Effector CD8-positive, alpha-beta T cell (primary cell): Measurements from ENCODE around the gene PDZD4.
A peak's percentile ranks its signal among the peaks of the same experiment; 100 is the strongest.

Experiments used
- DNase-seq: peaks from one replicate; lab custom pipeline; 2025; lab: John Stamatoyannopoulos, UW

Gene PDZD4

GRCh38 chrX:153812220-153812619 is 18.1 kb downstream of the PDZD4 start:
- no peak for DNase-seq

GRCh38 chrX:153807976-153808375 is 22.4 kb downstream of the PDZD4 start:
- no peak for DNase-seq

GRCh38 chrX:153806999-153807575 is 23.3 kb downstream of the PDZD4 start:
- DNase-seq = no peak

GRCh38 chrX:153805436-153805835 is 24.9 kb downstream of the PDZD4 start:
- DNase-seq = no peak

GRCh38 chrX:153804621-153805020 is 25.7 kb downstream of the PDZD4 start:
- DNase-seq = no peak

GRCh38 chrX:153804100-153804595 is 26.2 kb downstream of the PDZD4 start:
- DNase-seq = no peak

GRCh38 chrX:153803211-153804099 is 26.9 kb downstream of the PDZD4 start:
- DNase-seq = no peak

- DNase-seq = no peak
Observed at GRCh38 chrX:153802513-153803045, 27.8 kb downstream of the PDZD4 start.

- DNase-seq = no peak
Observed at GRCh38 chrX:153801669-153802068, 28.7 kb downstream of the PDZD4 start.

GRCh38 chrX:153800746-153801145 is 29.6 kb downstream of the PDZD4 start:
- no peak for DNase-seq

GRCh38 chrX:153800177-153800722 is 30.1 kb downstream of the PDZD4 start:
- DNase-seq = no peak

GRCh38 chrX:153799326-153799725 is 31.0 kb downstream of the PDZD4 start:
- no peak for DNase-seq

GRCh38 chrX:153797415-153798015 is 32.8 kb downstream of the PDZD4 start:
- no peak for DNase-seq

GRCh38 chrX:153794897-153795816 is 35.2 kb downstream of the PDZD4 start:
- DNase-seq = no peak

- peak; percentile 90 for DNase-seq
Observed at GRCh38 chrX:153794018-153794896, 36.1 kb downstream of the PDZD4 start, which contains the start of the genes IDH3G and SSR4. Gene IDH3G (minus strand): TSS chrX:153794375. CDS start chrX:153794326, 49 bp downstream. Gene SSR4 (plus strand): TSS chrX:153794668. CDS start chrX:153794688, 20 bp downstream.

- DNase-seq = no peak
Observed at GRCh38 chrX:153793291-153793690, 37.1 kb downstream of the PDZD4 start.

- no peak for DNase-seq
Observed at GRCh38 chrX:153792368-153792767, 38.0 kb downstream of the PDZD4 start.

- DNase-seq = no peak
Observed at GRCh38 chrX:153791104-153791852, 39.1 kb downstream of the PDZD4 start.

- DNase-seq = no peak
Observed at GRCh38 chrX:153789654-153790053, 40.7 kb downstream of the PDZD4 start.
